HG02884 (cell line): ENCODE results near the gene SLC22A7.

Source experiments
- ATAC-seq: cut with Tn5 transposase; IDR thresholded peaks from one replicate; pipeline ENCODE4 v1.9.1; 2021; ENCODE audit warnings: mild to moderate bottlenecking, moderate library complexity; ENCODE audit not compliant: unreplicated experiment

The SLC22A7 gene

DNA sequence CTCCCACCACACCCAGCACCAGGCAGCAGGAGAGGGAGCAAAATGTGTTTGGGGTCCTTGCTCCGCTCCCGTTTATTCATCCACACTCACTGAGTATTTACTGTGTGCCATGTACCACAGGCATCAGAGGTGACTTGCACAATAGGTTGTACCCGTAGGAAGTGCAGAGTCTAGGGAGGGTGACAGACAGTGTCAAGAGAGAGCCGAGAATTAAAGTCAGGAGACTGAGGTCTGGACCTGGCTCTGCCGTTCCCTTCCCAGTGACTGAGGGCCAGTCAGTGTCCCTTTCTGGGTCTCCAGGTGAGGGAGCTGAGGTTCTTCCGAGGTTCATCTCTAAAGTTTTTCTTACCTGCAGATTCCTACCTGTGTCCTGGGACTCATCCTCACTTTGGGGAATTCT lies 32.5 kb upstream of the SLC22A7 start:
- ATAC-seq, result no peak

DNA sequence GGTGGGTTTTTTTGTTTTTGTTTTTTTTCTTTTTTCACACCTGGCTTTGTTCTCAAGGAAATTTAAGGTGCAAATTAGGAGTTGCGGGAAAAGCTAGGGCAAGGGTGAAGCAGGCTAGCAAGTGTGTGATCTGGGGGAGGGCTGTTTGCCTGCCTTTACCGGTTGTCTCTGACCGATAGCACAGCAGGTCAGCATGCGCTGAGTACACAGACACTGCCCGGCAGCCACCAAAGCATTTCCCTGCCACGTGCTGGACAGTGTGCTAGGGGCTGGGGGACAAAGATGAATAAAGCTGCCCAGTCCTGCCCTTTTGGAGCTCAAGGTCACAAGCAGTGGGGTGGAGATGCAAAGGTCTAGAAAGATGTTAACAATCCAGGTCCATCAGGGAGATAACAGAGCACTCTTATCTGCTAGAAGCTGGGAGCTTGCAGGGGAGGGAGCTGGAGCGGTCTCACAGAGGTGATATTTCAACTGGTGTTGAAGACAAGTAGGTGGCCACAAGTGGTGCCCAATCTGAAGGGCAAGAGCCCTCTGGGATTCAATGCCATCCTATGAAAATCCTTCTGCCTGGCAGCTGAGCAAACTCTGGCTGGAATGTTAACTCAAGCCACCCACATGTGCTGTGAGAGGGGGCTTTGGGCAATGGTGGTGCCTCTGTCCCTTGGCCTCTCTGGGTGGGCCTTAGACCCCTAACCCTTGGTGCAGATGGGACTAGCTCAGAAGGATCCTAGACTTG lies 30.3 kb upstream of the SLC22A7 start:
- ATAC-seq, result no peak

DNA sequence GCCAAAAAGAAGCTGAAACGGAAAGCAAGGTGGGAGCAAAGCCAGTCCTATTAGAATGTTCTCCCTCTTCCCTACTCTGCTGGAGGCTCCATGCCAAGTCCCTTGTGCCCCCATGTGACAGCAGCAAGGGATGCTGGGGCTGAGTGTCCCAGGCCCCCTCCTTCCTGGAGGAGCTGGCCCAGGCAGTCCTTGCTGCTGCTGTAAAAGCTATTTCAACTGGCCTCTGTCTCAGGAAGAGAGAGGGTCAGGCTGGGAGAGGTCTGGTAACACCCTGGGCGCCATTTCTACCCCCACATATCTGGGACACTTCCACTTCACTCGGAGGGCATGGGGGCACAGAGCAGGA lies 29.7 kb upstream of the SLC22A7 start:
- ATAC-seq, result no peak

DNA sequence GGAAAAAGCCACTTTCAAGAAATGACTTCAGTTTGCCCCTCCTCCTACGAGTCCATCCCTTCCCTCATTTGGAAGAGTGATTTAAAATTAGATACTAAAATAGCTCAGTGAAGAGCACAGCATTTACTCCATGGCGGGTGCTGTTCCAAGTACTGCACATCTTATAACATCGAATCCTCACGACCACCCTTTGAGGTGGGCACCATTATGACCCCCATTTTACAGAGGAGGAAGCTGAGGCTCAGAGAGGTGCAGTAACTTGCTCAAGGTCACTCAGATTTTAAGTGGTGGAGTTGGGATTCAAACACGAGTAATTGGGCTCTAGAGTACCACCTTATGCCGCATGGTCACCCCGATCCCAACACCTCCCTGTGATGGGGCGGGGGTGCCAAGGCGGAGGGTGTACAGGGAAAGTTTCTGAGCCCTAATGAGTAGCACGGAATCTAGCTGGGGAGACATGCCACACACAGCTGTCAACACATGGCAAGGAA lies 29.2 kb upstream of the SLC22A7 start:
- no peak for ATAC-seq

DNA sequence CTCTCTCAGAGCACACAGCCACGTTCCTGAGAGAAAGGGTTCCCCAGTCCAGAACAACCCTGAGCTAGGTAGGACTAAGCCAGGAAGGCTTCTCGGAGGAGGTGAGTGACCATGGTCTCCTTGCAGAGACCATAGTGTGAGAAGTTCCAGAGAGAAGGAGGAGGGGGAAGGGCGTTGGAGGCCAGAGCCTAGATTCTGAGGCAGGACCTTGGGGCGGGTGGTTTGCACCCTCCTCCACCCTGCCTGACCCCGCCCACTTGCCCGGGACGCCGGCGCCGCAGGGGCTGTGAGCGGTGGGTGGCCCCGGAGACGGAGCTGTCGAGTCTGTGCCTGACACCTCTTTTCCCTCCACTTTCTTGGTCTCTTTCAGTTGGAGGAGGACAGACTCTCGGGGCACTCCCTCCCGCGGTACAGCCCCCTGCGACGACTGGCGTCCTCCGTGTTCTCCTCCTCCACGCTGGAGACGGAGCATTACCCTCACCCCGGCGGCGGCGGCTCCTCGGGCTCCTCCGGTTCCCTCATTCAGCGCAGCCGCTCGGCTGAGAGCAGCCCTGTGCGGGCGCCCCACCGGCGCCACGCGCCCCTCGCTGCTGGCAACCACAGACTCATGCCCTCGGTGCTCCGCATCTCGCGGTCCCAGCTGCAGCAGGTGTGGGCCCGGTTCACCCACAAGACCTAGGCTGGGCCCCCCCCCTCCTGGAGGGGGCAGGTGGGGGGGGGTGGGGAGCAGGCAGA lies 28.6 kb upstream of the SLC22A7 start:
- no peak for ATAC-seq

DNA sequence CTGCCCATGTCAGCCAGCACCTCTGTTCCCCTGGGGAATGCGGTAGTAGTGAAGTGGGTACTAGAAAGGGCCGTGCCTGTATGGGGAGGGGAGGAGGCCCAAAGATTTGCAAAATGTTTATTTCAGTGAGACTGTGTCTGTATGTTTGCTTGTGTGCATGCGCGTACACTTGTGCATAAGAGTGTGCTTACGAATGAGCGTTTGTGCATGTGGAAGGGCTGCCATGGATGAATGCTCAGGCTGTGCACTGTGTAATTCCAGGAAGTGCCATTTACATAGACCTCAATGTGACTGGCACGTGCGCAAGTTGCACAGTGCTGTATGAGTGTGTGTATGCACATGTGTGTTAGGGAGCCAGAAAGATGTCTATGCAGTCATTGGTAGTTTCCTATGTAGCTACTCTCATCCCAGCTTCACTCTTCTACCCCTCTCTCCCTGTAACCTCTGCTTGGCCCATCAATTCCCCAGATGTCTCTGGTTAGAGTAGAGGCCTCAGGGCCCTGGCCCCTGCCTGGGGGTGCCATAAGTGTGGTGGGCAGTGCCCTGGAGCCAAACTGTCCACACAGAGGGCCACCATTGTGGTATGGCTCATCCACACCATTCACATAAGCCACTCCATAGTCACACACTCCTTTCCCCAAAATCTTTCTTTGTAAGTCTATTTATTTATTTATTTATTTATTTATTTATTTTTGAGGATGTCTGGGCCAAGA lies 26.8 kb upstream of the SLC22A7 start:
- ATAC-seq, result no peak

DNA sequence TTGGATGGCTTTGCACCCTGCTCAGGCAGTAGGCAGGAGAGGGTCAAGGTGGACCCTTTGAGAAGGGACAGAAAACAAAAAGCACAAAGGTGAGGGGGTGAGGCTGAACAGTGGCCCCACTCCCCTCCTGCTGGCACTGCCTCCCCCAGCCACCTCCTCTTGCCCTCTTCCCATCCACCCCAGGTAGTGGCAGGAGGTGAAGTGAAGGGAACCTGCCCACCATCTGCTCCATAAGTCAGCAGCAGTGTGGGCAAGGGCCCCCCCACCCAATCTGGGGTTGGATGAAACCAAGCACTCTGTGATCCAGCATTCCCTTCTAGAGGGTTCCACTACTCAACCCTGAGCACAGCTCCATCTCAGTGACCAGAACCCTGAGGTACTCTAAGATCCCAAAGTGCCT lies 26.1 kb upstream of the SLC22A7 start:
- ATAC-seq, result no peak

DNA sequence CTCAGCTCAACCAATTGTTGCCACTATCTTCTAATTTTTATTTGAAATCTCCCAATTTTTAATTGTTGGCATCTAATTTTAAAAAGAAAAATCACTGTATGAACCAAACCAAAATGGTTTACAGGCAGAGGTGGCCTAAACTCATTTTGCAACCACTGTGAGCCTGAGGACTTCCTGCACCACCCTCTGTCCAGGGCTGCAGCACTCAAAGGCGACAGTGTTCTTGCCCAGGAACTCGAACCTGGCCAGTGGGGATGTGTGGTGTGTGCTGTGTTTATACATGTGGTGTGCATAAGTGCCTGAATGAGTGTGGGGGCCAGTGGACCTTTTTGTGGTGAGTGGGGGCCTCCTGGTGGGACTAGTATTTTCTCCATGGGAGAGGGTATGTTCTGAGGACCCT lies 24.4 kb upstream of the SLC22A7 start:
- ATAC-seq, result no peak

DNA sequence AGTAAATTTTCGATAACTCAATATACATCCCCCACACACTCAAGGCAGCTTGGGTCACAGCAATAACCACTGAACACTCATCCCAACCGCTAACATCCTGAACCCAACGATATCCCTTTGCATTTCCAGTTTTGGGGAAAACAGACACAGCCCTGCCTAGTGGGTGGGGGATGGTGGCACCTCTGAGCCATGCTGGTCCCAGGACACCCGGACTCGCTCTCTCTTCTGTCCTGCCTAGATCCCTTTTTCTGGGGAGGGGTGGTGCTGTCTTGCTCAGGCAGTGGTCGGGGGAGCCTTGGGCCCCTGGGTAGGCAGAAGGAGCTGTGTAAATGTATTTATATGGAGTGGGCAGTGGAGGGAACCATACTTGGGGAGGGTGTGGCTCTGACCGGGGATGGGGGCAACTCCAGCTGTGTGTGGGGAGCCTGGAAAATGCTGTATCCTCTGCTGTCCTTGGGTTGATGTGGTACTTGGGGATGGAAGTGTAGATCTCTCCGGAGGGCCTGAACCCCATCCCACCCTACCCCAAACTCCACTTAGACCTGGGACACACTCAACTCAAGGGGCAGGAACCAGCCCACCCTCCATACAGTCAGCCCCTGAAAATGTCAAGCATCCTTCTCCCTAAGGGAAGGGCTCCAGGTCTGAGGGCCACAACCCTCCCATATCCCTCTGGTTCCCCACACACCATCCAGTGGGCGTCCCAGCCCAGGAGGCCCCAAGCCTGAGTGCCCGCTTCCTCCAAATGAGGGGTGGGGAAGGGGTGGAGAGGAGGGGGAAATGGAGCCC lies 23.7 kb upstream of the SLC22A7 start:
- ATAC-seq, result no peak

DNA sequence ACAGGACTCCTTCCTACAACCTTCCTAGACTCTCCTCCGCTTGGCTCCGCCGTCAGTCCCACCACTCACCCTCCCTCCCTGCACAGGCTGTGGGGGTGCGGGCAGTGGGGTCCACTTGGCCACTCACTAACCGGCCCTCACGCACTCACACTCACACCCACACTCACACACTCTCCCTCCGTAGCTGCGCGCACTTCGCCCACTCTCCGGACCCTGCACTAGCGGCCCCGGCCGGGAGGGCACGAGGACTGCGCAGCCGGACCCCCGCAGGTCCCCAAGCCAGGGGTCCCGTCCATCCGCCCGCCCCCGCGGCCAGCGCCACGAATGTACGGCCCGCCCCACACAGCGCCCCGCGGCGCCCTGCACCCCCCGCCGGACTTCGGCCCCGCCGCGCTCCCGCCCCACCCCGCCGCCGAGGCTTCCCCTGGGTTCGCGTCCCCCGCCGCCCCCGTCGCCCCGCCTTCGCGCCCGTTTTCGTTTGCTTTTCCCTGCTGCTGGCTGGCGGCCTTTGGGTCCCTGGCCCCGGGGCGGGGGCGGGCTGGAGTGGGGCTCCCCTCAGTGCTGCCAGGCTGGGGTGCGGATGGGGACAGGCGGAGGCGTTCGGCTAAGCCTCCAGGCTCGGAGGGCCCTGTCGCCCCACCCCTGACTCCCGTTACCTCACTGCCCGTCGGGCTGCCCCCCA lies 23.0 kb upstream of the SLC22A7 start:
- ATAC-seq, result no peak

DNA sequence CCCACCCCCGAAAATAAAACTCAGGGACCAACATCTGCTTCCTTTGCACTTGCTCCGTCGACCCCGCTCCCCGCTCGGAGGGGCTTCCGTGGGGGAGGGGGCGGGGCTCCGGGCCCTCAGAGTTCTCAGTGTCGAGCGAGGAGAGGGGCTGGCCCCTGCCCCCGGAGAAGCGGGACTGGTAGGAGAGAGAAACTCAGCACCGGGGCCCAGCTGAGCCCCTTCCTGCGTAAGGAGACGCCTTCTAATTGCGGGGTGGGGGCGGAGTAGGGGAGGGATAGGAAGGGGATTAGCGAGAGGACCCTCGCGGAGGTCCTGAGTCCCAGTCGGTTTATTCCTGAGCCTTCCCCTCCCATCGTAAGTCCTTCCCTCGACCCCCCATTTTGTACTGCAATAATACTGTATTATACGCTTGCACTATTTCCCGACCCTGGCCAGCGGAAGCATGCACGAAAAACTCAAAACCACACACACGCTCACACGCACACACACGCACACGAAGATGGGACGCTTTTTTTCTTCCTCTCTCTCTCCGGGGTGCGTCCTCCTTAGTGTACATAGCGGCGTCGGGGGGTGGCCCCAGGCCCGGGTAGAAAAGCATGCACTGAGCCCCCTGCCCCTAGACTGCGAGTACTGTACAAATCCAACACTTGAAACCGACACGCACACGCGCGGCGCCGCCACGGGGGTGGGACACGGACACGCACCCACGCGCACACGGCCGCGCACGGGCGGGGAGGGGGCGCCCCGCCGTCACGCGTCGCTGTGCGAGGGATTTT lies 22.1 kb upstream of the SLC22A7 start:
- no peak for ATAC-seq

DNA sequence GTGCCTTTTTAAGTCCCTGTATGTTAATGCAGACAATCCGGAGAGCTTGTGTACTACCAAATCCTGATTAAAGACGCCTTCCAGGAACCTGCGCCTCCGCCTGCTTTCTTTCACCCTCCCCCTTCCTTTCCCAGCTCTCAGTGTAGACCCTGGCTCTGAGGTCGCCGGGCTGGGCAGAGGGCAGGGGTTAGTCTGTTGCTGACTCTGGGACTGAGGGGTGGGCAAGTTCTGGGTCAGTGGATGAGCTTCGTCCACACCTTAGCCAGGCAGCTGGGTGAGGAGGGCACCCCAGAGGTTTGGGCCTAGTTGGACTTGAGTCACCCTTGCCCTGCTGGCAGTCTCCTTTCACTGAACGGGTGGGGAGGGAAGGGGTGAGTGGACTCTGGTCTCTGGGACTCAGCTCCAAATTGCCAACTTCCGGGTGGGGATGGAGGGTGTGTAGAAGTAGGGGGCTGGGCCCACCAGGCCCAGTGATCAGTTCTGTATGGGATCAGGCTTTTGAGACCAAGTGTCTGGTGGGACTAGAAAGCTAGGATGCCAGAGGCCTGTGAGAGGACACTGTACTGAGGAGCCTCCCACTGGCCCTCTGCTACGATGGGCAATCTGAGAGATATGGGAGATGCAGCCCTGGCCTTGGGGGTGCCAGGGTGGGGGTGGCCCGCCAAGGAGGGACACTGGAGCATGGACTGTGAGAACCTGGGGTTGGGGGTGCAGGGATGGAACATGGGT lies 21.3 kb upstream of the SLC22A7 start:
- ATAC-seq, result no peak

DNA sequence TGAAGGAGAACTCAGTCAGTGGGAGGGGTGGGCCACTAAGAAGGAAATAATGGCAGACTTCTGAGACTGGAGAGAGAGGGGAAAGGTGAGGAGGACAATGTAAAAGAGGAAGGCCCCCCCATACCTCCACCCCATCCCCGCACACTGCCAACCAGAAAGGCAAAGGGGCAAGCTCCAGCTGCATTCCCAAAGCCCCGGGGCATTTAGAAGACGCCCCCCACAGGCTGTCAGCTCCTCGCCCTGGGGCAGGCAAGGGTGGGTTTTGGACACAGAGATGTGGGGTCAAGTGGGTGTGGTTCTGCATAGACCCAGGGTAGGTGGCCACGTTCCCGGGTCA lies 20.8 kb upstream of the SLC22A7 start:
- ATAC-seq, result no peak

DNA sequence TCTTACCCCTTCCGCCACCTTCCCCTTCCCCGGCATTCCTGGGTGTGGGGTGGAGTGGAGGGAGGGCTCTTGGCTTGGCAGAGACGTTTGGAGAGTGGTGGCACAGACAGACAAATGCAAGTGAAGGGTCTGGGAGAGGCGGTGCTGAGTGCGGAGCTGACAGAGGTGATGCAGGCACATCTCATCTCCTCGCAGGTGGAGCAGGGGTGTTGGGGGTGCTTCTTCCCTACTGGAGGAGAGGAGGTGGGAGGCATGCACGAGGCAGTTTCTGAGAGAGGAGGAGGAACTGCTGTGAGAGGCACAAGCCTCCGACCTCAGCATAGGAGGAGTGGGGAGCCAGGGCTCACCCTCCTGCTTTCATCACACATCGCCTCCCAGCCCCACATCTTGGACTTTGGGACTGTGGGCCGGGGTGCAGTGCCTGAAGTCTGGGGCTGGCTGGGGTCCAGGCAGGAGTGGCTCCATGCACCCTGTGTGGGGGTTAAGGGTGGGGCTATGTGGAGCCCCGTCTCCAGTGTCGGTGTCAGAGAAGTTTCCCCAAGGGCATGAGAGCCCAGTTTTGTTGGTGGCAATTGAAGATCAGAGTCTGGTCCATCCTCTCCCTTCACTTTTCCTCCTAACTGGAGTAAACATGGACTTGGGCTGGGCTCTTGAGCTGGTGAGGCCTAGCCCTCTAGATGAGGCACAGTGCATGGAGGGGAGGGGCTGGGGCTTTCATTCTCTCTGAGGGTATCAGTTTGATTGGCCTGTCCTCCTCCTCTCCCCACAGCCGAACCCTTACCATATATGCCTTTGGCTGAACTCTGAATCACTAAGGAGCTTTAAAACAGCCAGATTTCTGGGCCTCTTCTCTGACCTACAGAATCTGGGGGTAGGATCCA lies 20.2 kb upstream of the SLC22A7 start:
- ATAC-seq, result no peak

DNA sequence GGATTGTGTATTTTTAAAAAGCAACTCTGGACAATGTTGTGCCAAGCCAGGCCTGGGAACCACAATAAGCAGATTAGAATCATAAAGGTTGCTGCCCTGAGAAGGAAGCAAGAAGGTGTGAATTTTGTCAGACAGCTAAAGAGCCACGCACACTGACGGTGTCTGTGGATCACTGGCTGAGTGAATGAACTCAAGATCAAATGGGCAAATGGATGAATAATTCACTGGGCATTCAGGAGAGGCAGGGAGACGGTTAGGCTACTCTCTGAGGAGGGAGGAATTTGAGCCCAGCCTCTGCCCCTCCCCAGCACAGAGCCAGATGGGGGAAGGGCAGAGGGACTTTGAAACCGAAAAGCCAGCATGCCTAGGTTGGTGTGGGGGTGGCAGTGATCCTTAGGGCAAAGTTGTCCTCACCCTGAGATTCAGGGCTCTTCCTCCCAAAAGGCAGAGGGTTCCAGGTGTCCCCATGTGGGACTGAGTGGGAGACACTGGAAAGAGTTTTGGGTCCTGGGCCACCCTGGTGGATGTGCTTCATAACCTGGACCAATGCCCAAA lies 19.5 kb upstream of the SLC22A7 start:
- no peak for ATAC-seq

DNA sequence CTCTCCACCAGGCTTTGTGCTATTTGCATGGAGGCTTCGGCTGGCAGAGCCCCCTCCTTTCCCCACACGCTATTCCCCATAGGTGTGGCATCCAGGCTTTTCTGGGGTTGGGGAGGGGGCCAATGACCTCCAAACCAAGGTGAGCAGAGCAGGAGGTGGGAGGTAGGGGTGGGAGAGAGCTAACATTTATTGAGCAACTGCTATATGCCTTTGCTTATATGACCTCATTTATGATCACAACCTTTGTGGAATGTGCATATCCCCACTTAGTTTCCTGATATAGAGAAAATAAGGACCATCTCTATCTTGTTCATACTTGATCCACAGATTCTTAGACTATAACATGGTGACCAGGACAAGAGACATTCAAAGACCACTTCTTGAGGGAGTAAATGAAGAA lies 17.8 kb upstream of the SLC22A7 start:
- ATAC-seq, result no peak

DNA sequence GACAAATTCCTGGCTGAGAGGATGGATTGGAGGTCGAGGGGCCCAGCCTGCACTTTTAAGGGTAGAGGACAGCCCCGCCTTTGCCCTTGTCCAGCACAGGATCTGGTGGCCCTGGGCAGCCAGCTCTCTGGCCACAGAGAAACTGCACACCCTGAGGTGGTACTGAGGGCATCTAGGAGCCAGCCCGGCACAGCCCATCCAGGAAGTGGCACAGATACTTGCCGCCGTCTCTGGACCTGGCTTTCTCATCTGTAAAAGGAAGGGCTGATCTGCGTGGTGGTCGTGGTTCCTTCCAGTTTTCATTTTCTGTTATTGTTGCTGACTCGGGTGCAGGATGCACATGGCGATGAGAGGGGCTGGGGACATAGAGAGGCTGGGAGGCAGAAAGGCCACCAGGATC lies 16.0 kb upstream of the SLC22A7 start:
- no peak for ATAC-seq
